K562 (cell line): Measurements from ENCODE around the gene MPPED1. TPM values are rescaled to one million over a fixed set of nuclear protein-coding genes. Genes with fewer than 3 reads are reported as not detected.

Source experiments
- ATAC-seq: fragments of 200-7000 bp; cut with Tn5 transposase; 3 replicates; pipeline ENCODE4 v1.9.1; 2020; ENCODE audit warnings: moderate library complexity
- BruUV-seq: library from RNA; stranded (reverse); fragments of 400-500 nt; replicated peaks from 2 replicates; lab custom pipeline; 2021; lab: Mats Ljungman, UMichigan
- CTCF ChIA-PET: fragments of 300-600 bp; formaldehyde crosslinking; extraction: SDS; loops from one replicate; lab custom pipeline; 2021; ENCODE audit warnings: low intra/inter-chr PET ratio; lab: Yijun Ruan, JAX
- POLR2A ChIA-PET: fragments of 300-600, 350-650 bp; sonication (Branson Sonifier 250); formaldehyde crosslinking; extraction: SDS; loops from one replicate; lab custom pipeline; 2021; ENCODE audit warnings: antibody characterized with exemption, inconsistent platforms; lab: Yijun Ruan, JAX
- DNase-seq, 4 experiments: peaks; one replicate each; pipeline versions ENCODE4 v3.0.0 to v3.0.0-alpha.2; 2011 to 2018; ENCODE audit warnings: low spot score in 3 of 4, mixed read lengths in 3 of 4; ENCODE audit errors: extremely low read depth in 1 of 4
- FAIRE-seq: peaks from 2 replicates; lab custom pipeline; 2011; peaks lifted over from hg19 to GRCh38; lab: Jason Lieb, UNC
- H2AFZ ChIP-seq: 2 replicates; pipeline ENCODE4 v1.6.0; 2011; ENCODE audit warnings: low read depth, low read length, control low read depth, inconsistent platforms
- H3K27ac ChIP-seq: fragments of 200-600 bp; 3 replicates; pipeline ENCODE4 v1.8.0; 2011; ENCODE audit warnings: low read depth, mild to moderate bottlenecking, control low read depth, inconsistent platforms, low read length, moderate library complexity, mixed read lengths; ENCODE audit errors: extremely low read depth
- H3K27me3 ChIP-seq, 2 experiments: fragments of 300-600 bp in 1 of 2; 2 replicates in 1 of 2; 3 replicates in 1 of 2; pipeline versions ENCODE4 v1.6.0 to v1.8.0; 2011; ENCODE audit warnings: inconsistent platforms in 2 of 2, low read length in 2 of 2, mild to moderate bottlenecking in 1 of 2, mixed read lengths in 1 of 2, moderate library complexity in 1 of 2; ENCODE audit not compliant: control insufficient read depth in 2 of 2, insufficient read depth in 2 of 2
- H3K36me3 ChIP-seq: fragments of 300-600 bp; 3 replicates; pipeline ENCODE4 v1.8.0; 2011; ENCODE audit warnings: mild to moderate bottlenecking, low read length, inconsistent platforms; ENCODE audit not compliant: control insufficient read depth, insufficient read depth
- H3K4me1 ChIP-seq, 2 experiments: fragments of 200-600 bp in 1 of 2; replicated peaks in 1 of 2; 2 replicates in 1 of 2; 3 replicates in 1 of 2; pipeline versions ENCODE4 v1.5.1 to v1.8.0; 2011; ENCODE audit warnings: inconsistent platforms in 2 of 2, low read length in 2 of 2, mild to moderate bottlenecking in 1 of 2, mixed read lengths in 1 of 2, moderate library complexity in 1 of 2; ENCODE audit not compliant: control insufficient read depth in 2 of 2, insufficient read depth in 2 of 2
- H3K4me2 ChIP-seq: 2 replicates; pipeline ENCODE4 v1.6.1; 2011; ENCODE audit warnings: low read length, control low read depth, inconsistent platforms, mixed read lengths; ENCODE audit not compliant: insufficient read depth
- H3K4me3 ChIP-seq: fragments of 200-600 bp; sonication (generic), shearing (Covaris generic); 2 replicates; pipeline ENCODE4 v1.5.1; 2016; ENCODE audit warnings: control low read depth, inconsistent platforms
- H3K79me2 ChIP-seq: fragments of 200-600 bp; 3 replicates; pipeline ENCODE4 v1.8.0; 2011; ENCODE audit warnings: low read length, inconsistent platforms; ENCODE audit not compliant: control insufficient read depth, insufficient read depth
- H3K9ac ChIP-seq, 2 experiments: 2 replicates each; pipeline versions ENCODE4 v1.6.0 to v1.6.1; 2011; ENCODE audit warnings: low read depth in 2 of 2, low read length in 2 of 2, control low read depth in 1 of 2, inconsistent platforms in 1 of 2, mild to moderate bottlenecking in 1 of 2, mixed read lengths in 1 of 2; ENCODE audit not compliant: insufficient read depth in 1 of 2
- H3K9me1 ChIP-seq: one replicate; pipeline ENCODE4 v1.6.0; 2011; ENCODE audit warnings: inconsistent platforms, mild to moderate bottlenecking, low read length, moderate library complexity; ENCODE audit not compliant: control insufficient read depth, insufficient read depth
- H3K9me3 ChIP-seq: replicated peaks from 2 replicates; pipeline ENCODE4 v1.5.1; 2011; ENCODE audit warnings: low read depth, low read length, inconsistent platforms; ENCODE audit not compliant: control insufficient read depth, insufficient read depth
- H4K20me1 ChIP-seq: replicated peaks from 2 replicates; pipeline ENCODE4 v1.6.1; 2011; ENCODE audit warnings: low read length, inconsistent platforms, mixed read lengths; ENCODE audit not compliant: control insufficient read depth, insufficient read depth
- CEBPB ChIP-seq: fragments of 450-650 bp; IDR thresholded peaks from 2 replicates; pipeline ENCODE4 v1.6.1; 2016; ENCODE audit warnings: missing genetic modification characterization, missing compliant biosample characterization
- PRDM10 ChIP-seq: fragments of 450-650 bp; IDR thresholded peaks from 2 replicates; pipeline ENCODE4 v1.6.1; 2018; ENCODE audit not compliant: partially characterized antibody
- WGBS: fragments of 100-300 bp; shearing (Covaris generic); methylation state at CpG from one replicate; pipeline ENCODE4 v1.1.6; 2016; ENCODE audit warnings: low coverage, mixed read lengths; ENCODE audit not compliant: insufficient coverage; ENCODE audit errors: missing lambda C conversion rate; 5-methylcytosine and 5-hydroxymethylcytosine counted together
- in situ Hi-C: fragments of 300-500 bp; cut with MboI; formaldehyde crosslinking; loops from 4 replicates; pipeline ENCODE4 v1.15.0; 2018; ENCODE audit warnings: inconsistent platforms, mixed read lengths
- intact Hi-C: fragments of 100-400 bp; cut with micrococcal nuclease; formaldehyde crosslinking; loops from 2 replicates; pipeline ENCODE4 v1.14.2; 2022
- polyA plus RNA-seq, 8 experiments: library from polyadenylated mRNA; depleted of rRNA in 4 of 8; stranded (reverse) in 5 of 8; unstranded in 3 of 8; fragments of >200 nt; fragmentation: Nextera tagmentation in 2 of 8; fragmentation: Illumina TruSeq in 1 of 8; extraction: Ambion mirVana in 2 of 8; extraction: Trizol in 1 of 8; gene quantifications; 2 replicates each; pipeline versions ENCODE4 v1.2.1 to v1.2.3, GENCODE V29; 2011 to 2014; ENCODE audit warnings: inconsistent platforms in 1 of 8, missing spikeins in 1 of 8
- total RNA-seq, 7 experiments: library from RNA; depleted of rRNA in 6 of 7; stranded (reverse); fragments of >200 nt in 6 of 7; fragmentation: Illumina TruSeq in 2 of 7; extraction: Trizol in 2 of 7; gene quantifications; 2 replicates each; pipeline versions ENCODE4 v1.2.1 to v1.2.3, GENCODE V29; 2011 to 2021; ENCODE audit warnings: low replicate concordance in 1 of 7

The MPPED1 gene
- total and polyA plus RNA-seq, 9 of the 15 experiments (the other 6 are each of a cell fraction or from before 2014, with no cell fraction given) = not detected

DNA sequence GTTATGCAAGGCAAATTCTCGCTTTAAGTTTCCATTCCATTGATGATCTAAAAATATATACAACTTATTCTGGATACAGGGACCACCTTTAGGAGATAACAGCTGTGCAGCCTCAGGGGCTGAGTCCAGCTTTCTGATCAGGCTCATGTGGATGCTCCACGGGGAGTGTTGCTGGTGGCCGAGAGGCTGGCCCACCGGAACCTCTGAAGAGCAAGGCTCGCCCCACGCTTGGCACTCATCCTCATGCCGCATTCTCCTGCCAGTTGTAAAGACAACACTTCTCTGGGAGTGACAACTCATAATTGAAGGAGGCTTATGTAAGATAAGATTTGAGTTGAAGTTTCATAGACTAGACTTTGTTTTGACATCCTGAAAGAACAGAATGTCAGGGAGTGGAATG lies 123.5 kb downstream of the MPPED1 start (continued):
- TF ChIP-seq PRDM10 = no peak

GRCh38 chr22:43535741-43536140 lies 123.9 kb downstream of the MPPED1 start:
- in situ Hi-C loops = no loop called here
- H3K9me1 ChIP-seq = no peaks in the 10 kb centered on the region
- no peak overlapping the region for H2AFZ ChIP-seq
- no peaks in the 10 kb centered on the region for H3K79me2 ChIP-seq
- no peak overlapping the region for H3K4me3 ChIP-seq
- no TSS peak for BruUV-seq
- H3K4me1 ChIP-seq = no peaks in the 10 kb centered on the region
- DNase-seq (no peak), FAIRE-seq (no peak), ATAC-seq (no peak)
- no peaks in the 10 kb centered on the region for H3K36me3 ChIP-seq
- no peak overlapping the region for H3K27ac ChIP-seq
- H4K20me1 ChIP-seq = no peaks in the 10 kb centered on the region
- H3K4me2 ChIP-seq = no peak overlapping the region
- no peaks in the 10 kb centered on the region for H3K9me3 ChIP-seq
- no peak for TF ChIP-seq CEBPB
- TF ChIP-seq, all 486 proteins: peak for 0
- ChIA-PET POLR2A (no interaction called here), CTCF (no interaction called here)
- WGBS = 4% methylated on average over 5 of the region's 5 CpGs
- Histone ChIP-seq H3K9ac (no peak overlapping the region), H3K27me3 (peaks cover 0 to 7% of the 10 kb centered on the region in 2 experiments; a peak in 1 of 5 replicates)
- intact Hi-C loops = no loop called here
